MV-4-11 (cell line): ENCODE results near the gene ABCB1.

Source experiments
- DNase-seq: peaks from one replicate; lab custom pipeline; 2025; lab: John Stamatoyannopoulos, UW

Gene ABCB1

GRCh38 chr7:87513735-87514335 is 86.8 kb downstream of the ABCB1 start:
- no peak for DNase-seq

DNA sequence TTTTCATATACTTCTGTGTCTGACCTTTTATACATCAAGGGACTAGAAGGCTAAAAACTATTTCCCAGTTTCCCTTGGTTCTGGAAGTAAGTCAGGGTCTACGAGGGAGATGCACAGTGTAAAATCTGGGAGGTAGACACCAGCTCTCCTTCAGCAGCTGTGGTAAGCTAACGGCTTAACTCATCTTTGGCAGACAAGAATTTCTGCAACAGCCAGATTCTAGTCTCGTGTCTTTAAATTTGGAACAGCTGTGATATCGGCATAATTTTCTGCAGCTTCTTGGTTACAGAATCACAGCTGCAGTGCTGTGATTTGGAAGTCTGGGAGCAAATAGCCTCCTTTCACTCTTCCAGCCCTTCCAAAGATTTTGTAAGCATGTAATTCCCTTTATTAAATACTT is 87.8 kb downstream of the ABCB1 start:
- no peak for DNase-seq

GRCh38 chr7:87511510-87511909 is 89.2 kb downstream of the ABCB1 start:
- no peak for DNase-seq

DNA sequence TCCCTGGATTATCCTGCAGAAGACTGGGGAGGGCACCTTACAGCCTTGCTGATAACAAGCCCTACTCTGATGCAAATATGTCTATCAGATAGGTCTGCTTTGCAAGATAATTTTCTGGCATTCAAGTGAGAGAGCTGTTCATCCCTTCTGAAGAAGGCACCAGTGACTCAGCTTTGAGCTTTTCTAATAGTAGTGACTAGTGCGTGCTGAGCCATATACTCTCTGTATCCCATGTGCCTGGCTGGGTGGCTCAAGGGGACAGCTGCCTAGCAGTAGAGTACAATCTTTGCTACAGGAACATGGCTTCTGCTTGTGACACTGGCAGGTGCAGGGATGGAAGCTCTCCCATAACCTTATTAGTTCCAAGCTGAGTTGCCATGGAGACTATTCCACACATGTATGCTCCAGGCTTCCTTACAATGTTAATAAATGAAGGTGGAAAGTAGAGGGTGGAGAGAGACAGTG is 90.2 kb downstream of the ABCB1 start:
- DNase-seq: no peak

DNA sequence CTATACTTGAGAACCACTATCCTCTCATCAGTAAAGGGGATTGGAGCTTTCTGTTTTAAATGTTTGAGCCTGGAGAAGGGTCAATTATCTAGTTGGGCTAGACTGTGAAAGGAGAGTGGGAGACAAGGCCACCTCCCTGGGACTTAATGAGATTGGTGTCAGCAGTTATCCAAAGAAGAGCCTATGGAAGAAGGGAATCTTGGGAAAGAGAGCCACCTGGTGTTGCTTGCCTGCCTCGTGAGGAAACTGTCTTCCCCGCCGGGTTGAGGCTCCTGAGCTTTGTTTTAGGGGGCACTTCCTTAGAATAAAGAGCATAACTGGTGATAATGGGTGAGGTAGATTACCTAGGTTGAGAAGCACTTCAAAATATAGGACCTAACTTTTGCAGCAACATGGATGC is 93.2 kb downstream of the ABCB1 start:
- DNase-seq: no peak

DNA sequence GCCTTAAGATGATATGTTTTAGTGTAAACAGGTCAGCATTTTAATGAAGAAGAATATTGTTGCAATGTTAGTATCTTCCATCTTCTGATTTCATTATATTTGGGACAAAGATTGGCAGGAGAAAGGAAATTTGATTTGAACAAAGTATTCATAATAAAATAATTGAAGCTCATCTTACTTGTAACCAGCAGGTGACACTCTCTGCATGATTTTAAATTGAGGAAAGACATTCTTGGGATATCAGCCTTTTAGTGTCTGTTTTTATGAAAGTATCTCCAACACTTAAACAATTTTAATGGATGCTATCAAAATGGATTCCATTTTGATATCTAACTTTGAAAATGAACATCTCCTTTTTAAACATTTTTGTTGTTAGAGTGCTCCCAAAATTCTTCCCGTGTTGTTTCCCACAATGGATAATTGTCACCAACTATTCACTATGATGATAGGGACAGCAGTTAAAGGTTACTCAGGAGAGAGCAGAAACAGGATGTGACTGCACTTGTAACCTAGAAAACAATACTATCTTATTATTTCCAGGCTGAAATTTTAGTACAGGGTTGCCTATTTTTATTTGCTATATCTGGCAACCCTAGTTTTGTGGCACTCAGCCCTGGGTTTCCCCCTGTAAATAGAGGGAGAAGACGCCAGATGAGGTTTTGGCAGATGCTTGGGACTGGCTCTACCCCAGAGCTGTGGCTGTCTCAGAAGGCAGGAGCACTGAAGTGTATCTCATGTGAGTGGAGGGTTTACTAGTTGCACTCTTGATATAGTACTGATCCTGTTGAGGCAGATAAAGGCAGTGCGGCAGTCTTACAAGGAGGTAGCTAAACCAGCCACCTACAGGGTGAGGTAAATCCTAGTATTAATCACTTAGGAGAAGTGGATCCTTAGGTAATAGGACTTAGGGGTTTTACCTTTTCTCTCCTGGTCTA is 94.2 kb downstream of the ABCB1 start:
- DNase-seq: peak; percentile 2

DNA sequence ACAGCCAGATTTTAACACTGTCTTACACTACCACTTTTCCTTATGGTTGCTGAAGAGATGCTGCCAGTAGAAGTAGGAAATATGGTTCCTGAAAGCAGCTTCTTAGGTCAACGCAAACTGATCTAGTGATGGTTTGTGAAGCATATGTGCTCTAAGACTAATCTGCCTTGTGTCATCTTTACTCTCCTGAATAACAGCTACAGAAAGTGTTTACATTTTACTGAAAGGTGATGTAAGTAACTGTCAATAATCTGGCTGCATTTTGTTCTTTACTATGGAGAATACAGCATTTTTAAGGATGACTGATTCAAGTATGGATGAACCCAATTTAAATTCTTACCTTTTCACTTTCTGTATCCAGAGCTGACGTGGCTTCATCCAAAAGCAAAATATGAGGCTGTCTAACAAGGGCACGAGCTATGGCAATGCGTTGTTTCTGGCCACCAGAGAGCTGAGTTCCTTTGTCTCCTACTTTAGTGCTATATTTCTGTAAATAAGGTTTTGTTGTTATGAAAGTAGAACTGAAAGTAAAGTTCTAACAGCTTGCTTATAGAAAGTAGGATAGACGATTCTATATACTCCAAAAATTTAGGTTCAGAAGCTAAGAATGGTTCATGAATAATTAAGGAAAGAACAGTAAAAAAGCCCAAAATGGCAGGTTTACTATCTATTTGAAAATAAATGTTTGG is 95.0 kb downstream of the ABCB1 start:
- DNase-seq: no peak

DNA sequence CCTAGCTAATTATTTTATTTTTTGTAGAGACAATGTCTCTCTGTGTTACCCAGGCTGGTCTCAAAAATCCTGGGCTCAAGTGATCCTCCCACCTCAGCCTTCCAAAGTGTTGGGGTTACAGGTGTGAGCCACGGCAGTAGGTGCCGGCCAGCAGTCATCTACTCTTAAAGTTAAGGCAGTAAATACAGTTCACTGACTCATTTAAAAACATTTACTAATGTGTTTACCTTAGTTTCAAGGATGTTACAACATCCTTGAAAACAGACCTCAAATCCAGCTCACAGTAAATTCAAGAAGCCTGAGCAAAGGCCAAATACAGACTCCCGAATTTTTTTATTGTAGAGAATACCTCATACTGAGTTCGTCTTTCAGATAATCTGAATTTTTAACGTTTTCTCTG is 95.6 kb downstream of the ABCB1 start:
- no peak for DNase-seq

- DNase-seq: no peak
Measured at GRCh38 chr7:87499494-87499893, 101.2 kb downstream of the ABCB1 start.

- no peak for DNase-seq
Measured at GRCh38 chr7:87498893-87499292, 101.8 kb downstream of the ABCB1 start.

- DNase-seq: no peak
Measured at GRCh38 chr7:87497482-87497881, 103.2 kb downstream of the ABCB1 start.

GRCh38 chr7:87495366-87495765 is 105.3 kb downstream of the ABCB1 start:
- no peak for DNase-seq

DNA sequence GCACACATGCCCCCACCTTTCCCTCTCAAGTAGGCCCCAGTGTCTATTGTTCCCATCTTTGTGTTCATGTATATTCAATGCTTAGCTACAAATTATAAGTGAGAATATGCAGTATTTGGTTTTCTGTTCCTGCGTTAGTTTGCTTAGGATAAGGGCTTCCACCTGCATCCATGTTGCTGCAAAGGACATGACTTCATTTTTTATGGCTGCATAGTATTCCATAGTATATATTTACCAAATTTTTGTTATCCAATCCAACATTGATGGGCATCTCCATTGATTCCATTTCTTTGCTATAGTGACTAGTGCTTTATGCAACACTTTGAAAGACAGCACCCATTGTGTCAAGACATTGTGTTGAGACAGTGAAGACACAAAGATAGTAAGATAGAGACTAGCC is 106.2 kb downstream of the ABCB1 start:
- no peak for DNase-seq

- no peak for DNase-seq
Measured at GRCh38 chr7:87483131-87483530, 117.6 kb downstream of the ABCB1 start.

GRCh38 chr7:87482115-87482514 is 118.6 kb downstream of the ABCB1 start:
- DNase-seq: no peak

DNA sequence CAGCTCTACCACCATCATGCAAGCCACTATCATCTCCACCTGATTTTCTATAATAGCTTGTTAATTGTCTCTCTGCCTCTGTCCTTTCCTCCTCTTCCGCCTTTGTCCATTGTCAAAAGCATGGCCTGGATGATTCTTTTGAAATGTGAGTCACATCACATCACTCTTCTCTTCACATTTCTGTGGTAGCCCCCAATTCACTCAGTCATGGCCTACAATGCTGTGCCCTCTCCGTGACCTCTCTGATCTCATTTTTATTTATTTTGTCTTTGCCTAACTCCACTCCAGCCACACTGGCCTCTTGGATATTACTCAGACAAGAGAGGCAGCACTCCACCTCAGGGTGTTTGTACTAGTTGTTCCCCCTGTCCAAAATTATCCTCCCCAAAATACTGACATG is 120.3 kb downstream of the ABCB1 start:
- no peak for DNase-seq

DNA sequence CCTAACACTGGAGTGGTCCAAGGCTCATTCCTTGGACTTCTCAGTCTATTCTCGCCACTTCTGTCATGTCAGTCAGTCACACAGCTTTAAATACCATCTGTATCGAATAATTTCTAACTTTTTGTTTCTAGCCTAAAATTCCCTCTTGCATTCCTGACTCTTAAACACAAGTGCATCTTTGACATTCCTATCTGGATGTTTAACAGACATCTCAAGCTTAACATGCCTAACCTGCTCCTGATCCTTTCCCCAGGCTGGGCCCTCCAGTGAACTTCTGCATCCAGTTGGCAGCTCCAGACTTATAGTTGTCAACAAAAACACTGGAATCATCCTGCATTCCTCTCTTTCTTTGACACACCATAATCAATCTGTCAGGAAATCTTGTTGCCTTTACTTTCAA is 120.7 kb downstream of the ABCB1 start:
- no peak for DNase-seq

DNA sequence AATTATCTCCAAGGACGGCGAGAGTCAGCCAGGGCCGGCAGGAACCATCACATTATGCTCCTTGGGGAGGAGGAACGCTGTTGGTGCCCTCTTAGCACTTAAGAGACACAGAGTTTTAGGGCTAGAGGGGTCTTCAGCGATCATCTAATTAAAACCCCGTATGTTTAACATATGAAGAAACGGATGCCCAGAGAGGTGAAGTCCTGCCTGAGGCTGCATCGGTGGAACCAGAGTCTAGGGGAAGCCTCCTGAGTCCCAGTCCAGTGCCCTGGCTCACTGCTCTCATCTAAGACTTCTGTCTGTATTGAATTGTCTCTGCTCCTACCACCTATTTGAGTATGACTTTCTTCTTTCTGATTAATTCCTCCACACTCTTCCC is 124.5 kb downstream of the ABCB1 start:
- no peak for DNase-seq

GRCh38 chr7:87475359-87476178 is 125.1 kb downstream of the ABCB1 start, which contains the start of gene ABCB4:
Gene ABCB4, minus strand, starts transcription at chr7:87475680. Its CDS starts 215 bp downstream, at chr7:87475465.
- DNase-seq: no peak

DNA sequence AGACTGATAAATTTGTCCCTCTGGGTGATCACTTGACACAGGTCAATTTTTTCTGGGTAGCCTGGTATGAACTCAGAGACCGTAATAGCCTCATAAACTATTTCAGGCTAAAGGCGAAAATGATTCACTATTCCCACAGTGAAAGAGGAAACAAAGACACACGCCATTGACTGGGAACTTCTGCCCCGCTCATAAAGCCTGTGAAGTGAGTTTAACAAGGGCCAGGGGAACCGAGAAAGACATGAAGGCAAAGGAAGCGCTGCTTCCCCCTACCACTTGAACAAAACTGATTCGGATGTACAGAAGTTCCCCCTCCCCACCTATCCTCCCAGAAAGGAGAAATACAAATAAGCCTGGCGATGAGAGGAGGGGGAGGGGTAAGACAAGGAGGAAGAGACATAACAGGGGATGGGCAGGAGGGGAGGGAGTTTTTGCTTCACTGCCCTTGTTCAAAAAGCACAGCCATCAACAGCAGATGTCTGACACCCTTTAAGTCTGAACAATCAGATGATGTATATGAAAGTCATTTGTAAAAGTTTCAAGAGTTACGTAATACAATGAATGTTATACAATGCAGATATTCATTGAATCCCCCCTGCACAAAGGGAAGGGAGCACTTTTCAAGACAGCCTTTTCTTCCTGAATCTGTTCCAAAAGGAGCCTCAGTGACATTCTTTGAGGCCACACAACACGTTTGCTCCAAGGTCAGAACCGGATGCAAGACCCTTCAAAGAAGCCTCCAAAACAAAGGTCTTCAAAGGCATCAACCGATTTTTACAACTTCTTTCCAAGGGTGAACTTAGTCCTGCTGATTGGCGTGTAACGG is 125.9 kb downstream of the ABCB1 start:
- peak; percentile 96 for DNase-seq

DNA sequence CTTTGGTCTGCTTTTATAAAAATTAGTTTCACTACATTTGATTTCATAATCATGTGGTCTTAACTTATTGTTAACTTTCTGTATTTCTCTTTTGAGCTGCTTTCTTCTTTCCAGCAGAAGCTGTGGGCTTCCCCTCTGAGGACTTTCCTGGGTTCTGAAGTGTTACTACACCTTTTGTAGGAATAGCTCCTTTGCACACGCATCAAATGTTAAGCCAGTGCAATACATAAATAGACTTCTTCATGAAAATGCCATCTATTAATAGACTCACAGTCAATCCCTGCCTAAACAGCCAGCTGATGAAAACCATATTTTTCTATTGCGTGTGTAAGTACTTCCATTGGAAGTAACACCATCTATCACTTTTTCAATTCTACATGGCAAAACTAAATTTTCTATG is 126.7 kb downstream of the ABCB1 start:
- peak; percentile 46 for DNase-seq
